Aorta (tissue), 5 donors: ENCODE data around the gene RSRC1. TPM values are rescaled to one million over a fixed set of nuclear protein-coding genes. Genes with fewer than 3 reads are reported as not detected.

Source experiments
- ATAC-seq: fragments of 200-7000 bp; cut with Tn5 transposase; one replicate; pipeline ENCODE4 v1.9.1; 2022; ENCODE audit warnings: moderate library complexity; ENCODE audit not compliant: low FRiP score
- DNase-seq, 2 donors: peaks; one replicate each; pipeline ENCODE4 v3.0.0-alpha.2; 2020
- H3K27ac ChIP-seq, 2 donors: one replicate each; pipeline ENCODE4 v1.5.1; 2013; ENCODE audit warnings: low read length in 2 of 2, mild to moderate bottlenecking in 2 of 2, moderate library complexity in 2 of 2, control low read depth in 1 of 2, inconsistent platforms in 1 of 2, low read depth in 1 of 2
- H3K27me3 ChIP-seq, 2 donors: one replicate each; pipeline ENCODE4 v1.6.1; 2013; ENCODE audit warnings: control low read depth in 1 of 2, low read length in 1 of 2, mild to moderate bottlenecking in 1 of 2, moderate library complexity in 1 of 2; ENCODE audit not compliant: insufficient read depth in 2 of 2, control insufficient read depth in 1 of 2
- H3K36me3 ChIP-seq, 2 donors: one replicate each; pipeline ENCODE4 v1.6.1; 2013; ENCODE audit warnings: control low read depth in 1 of 2, low read length in 1 of 2, mild to moderate bottlenecking in 1 of 2; ENCODE audit not compliant: insufficient read depth in 2 of 2, control insufficient read depth in 1 of 2
- H3K4me1 ChIP-seq, 2 donors: one replicate each; pipeline ENCODE4 v1.6.1; 2013; ENCODE audit warnings: low read length in 2 of 2, control low read depth in 1 of 2, mild to moderate bottlenecking in 1 of 2, moderate library complexity in 1 of 2; ENCODE audit not compliant: insufficient read depth in 2 of 2, control insufficient read depth in 1 of 2
- H3K4me3 ChIP-seq, 2 donors: one replicate each; pipeline ENCODE4 v1.5.1; 2013; ENCODE audit warnings: low read length in 2 of 2, control low read depth in 1 of 2, mild to moderate bottlenecking in 1 of 2
- H3K9me3 ChIP-seq: one replicate; pipeline ENCODE4 v1.6.1; 2013; ENCODE audit warnings: mild to moderate bottlenecking, low read length; ENCODE audit not compliant: control insufficient read depth
- WGBS, 2 donors: extraction: QIAGEN DNeasy Blood & Tissue Kit; methylation state at CpG; one replicate each; pipeline ENCODE4 v1.1.7; 2013; 5-methylcytosine and 5-hydroxymethylcytosine counted together
- intact Hi-C, 2 donors: fragments of 100-400 bp; cut with DNase I; formaldehyde crosslinking; loops; one replicate each; pipeline versions ENCODE4 v1.14.2 to v1.15.0; 2022
- polyA plus RNA-seq, 2 donors: library from polyadenylated mRNA; stranded (reverse); fragments of 200-250 nt; gene quantifications; one replicate each; pipeline ENCODE4 v1.2.3, GENCODE V29; 2013
- total RNA-seq, 2 donors: library from RNA; stranded (reverse); fragmentation: NEBNext Ultra II Directional; extraction: Animal tissue kit (Norgen Biotek cat#: 25700); gene quantifications; one replicate each; pipeline ENCODE4 v1.2.1, GENCODE V29; 2021
- donor health status: healthy with polysubstance abuse.
- donor health status: Bipolar disorder and iron deficiency.
- donor health status: DM: no; HTN: no; CAD: no.
- donor health status: DM: no; HTN: no; CAD: no.
- donor health status: DM: yes; HTN: yes; CAD: no.

RSRC1 gene
- total and polyA plus RNA-seq, 4 donors, result 17.3 to 39.4 (median 28.4) TPM

DNA sequence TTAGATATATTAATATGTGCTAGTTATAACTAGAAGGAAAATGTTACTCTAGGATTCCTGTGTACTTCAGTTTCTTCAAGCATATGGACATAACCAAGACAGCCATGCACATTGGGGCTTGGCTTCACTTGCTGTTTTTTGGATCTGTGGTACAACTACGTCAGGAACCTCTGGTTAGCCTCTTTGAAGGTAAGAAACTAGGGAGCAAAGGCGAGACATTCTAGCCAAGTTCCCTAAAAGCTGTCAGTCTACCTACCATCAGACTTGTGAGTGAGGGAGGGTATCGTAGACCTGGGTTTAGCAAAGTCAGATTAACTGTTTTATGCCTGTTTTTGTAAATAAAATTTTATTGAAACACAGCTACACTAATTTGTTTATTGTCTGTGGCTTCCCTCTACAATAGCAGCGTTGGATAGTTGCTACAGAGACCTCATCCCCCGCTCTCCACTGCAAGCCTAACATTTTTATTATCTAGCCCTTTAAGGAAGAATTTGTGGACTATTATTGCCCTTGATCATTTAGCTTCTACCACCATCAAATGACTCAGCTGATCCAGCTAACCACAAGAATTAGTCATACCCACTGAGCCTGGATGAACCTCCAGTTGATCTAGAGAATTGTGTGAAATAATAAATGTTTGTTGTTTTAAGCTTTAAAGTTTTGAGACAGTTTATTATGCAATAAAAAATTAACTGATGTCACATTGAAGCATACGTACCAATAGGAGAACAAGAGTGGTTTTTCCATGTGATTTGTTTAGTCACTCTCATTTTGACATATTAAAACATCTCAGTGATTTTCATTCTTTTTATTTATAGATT is 58.1 kb downstream of the RSRC1 start:
- no peak for ATAC-seq
- DNase-seq, result no peak
- no peaks in the 10 kb centered on the region for H3K4me1 ChIP-seq
- intact Hi-C loops, result no loop called here
- 80 to 91% methylated on average over 6 of the region's 6 CpGs for WGBS, 2 donors
- H3K27ac ChIP-seq, result no peak overlapping the region
- H3K4me3 ChIP-seq, result no peak overlapping the region
- no peaks in the 10 kb centered on the region for H3K9me3 ChIP-seq
- H3K27me3 ChIP-seq, result no peaks in the 10 kb centered on the region
- H3K36me3 ChIP-seq, result no peaks in the 10 kb centered on the region

DNA sequence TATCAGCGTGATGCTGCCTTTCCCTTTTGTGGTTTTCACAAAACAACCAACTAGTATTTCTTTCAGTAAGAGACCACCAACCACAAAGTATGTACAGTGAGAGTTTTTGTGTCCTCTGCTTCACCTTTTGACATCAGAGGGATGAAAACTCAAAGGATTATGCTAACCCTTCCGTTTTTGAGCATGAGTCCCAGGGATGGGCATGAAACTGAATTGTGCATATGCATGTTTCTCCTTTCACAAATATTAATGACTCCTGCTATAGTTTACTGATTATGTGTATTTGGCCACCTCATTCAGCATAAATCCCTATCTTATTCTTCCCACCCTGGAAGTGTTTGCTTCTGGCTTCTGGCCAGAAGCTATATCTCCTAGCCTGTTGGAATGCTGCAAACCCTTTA is 59.2 kb downstream of the RSRC1 start:
- 72% methylated on average over 2 of the region's 2 CpGs for WGBS, 2 donors
- no peak for ATAC-seq

DNA sequence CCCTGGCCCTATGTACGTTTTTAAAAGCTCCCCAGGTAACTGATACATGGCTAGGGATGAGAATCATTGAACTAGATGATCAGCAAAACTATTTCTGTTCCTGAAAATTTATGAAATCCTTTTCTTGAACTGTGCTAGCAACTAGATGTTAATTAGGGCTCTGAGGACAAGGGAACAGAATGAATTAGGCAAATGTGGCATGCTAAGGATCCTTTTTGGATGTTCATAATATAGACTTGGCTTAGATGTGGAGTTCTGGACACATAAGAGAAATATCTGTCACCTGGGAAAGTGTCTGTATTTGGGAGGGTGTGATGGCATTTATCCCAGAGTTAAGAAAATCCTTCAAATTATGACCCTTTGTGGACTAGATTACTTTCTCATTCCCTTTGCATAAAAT is 71.2 kb downstream of the RSRC1 start:
- Histone ChIP-seq H3K4me3 (no peak overlapping the region), H3K9me3 (no peaks in the 10 kb centered on the region), H3K36me3 (no peaks in the 10 kb centered on the region), H3K4me1 (no peaks in the 10 kb centered on the region), H3K27me3 (no peaks in the 10 kb centered on the region), H3K27ac (no peak overlapping the region)
- ATAC-seq, result no peak
- DNase-seq, result no peak
- 85 to 90% methylated on average over 1 of the region's 1 CpG for WGBS, 2 donors
- intact Hi-C loops, result no loop called here

More for the DNA sequence above, 59.2 kb downstream of the RSRC1 start:
- Histone ChIP-seq H3K27ac (no peak overlapping the region), H3K9me3 (no peaks in the 10 kb centered on the region), H3K4me1 (no peaks in the 10 kb centered on the region), H3K36me3 (no peaks in the 10 kb centered on the region), H3K27me3 (no peaks in the 10 kb centered on the region), H3K4me3 (no peak overlapping the region)
- no peak for DNase-seq
- intact Hi-C loops, result no loop called here

DNA sequence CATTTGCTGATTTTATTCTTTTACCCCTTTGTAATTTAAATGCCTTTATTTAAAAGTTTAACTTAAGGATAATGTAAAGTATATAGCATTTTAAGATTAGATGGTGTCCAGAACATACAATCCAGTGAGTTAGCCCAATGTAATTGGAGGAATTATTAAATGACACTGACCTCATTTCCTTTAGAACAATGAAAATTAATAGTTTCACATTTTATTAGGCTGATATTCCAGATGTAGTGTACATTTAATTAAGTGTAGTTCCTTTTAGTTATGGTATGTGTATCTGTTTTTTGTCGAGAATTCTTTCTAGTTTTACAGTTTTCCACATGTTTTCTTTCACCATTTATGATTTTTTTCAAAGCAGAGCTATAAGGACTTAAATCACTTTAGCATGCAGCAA is 75.8 kb downstream of the RSRC1 start:
- Histone ChIP-seq H3K36me3 (no peaks in the 10 kb centered on the region), H3K4me3 (no peak overlapping the region), H3K27ac (no peak overlapping the region), H3K9me3 (no peaks in the 10 kb centered on the region), H3K27me3 (no peaks in the 10 kb centered on the region), H3K4me1 (no peaks in the 10 kb centered on the region)
- no peak for DNase-seq
- WGBS, 2 donors, result 87 to 93% methylated on average over 1 of the region's 1 CpG
- intact Hi-C loops, result no loop called here
- no peak for ATAC-seq

DNA sequence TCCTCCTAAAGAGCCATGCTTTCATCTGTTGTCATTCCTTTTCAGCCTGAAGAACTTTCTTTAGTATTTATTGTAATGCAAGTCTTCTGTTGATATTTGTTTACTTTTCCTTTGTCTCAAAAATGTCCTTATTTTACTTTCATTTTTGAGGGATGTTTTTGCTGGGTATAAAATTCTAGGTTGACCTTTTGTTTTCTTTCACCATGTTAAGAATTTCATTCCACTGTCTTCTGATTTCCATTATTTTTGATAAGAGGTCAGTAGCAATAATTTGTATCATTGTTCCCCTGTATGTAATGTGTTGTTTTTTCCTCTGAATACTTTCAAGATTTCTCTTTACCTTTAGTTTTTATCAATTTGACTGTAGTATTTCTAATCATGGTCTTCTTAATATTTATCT is 91.1 kb downstream of the RSRC1 start:
- no peak overlapping the region for H3K27ac ChIP-seq
- no peaks in the 10 kb centered on the region for H3K27me3 ChIP-seq
- H3K4me1 ChIP-seq, result peaks cover 0 to 2% of the 10 kb centered on the region in 2 donors
- H3K4me3 ChIP-seq, result no peak overlapping the region
- H3K36me3 ChIP-seq, result no peaks in the 10 kb centered on the region
- peaks cover 1% of the 10 kb centered on the region for H3K9me3 ChIP-seq
- DNase-seq (no peak), ATAC-seq (no peak)
- intact Hi-C loops, result no loop called here

DNA sequence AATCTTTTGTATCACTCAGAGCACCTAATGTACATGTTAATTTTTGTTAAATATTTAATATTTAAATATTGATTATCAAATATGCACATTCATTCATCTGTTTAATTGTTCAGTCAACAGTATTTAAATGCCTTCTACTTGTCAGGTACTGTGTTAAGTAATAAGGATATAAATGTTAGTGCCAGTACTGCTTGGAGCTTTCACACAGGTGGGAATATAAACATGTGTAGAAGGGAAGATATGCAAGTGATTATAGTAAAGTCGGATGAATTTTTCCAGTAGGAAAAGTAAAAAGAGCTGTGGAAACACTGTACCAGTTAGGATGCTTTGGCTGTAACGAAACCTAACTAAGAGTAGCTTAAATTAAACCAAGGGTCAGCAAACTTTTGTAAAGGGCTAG is 95.4 kb downstream of the RSRC1 start:
- H3K4me3 ChIP-seq, result no peak overlapping the region
- DNase-seq (no peak), ATAC-seq (no peak)
- peaks cover 0 to 5% of the 10 kb centered on the region in 2 donors for H3K4me1 ChIP-seq
- no peaks in the 10 kb centered on the region for H3K27me3 ChIP-seq
- H3K9me3 ChIP-seq, result no peaks in the 10 kb centered on the region
- no peaks in the 10 kb centered on the region for H3K36me3 ChIP-seq
- no peak overlapping the region for H3K27ac ChIP-seq
- intact Hi-C loops, result no loop called here
- WGBS, 2 donors, result 50 to 94% methylated on average over 2 of the region's 2 CpGs

DNA sequence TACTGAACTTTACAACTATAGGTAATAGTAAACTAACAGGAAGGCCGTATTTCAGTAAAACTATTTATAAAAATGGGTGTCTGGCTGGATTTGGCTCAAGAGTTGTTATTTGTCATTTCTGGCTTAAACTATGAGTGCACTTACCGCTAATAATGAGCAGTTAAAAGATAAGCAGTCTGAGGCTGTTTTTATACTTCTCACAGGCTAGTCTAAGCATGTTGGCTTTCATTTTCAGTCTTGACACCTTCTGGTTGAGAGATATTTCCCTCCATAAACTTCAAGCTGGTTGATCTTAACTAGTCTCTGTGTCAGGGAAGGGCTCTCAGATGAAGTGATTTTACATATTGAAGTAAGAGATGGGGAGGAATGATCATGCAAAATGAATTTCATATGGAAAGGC is 96.1 kb downstream of the RSRC1 start:
- WGBS, 2 donors, result 21 to 26% methylated on average over 2 of the region's 2 CpGs
- Histone ChIP-seq H3K36me3 (no peaks in the 10 kb centered on the region), H3K4me3 (no peak overlapping the region), H3K4me1 (peaks cover 0 to 5% of the 10 kb centered on the region in 2 donors), H3K27ac (no peak overlapping the region), H3K27me3 (no peaks in the 10 kb centered on the region), H3K9me3 (no peaks in the 10 kb centered on the region)
- DNase-seq (no peak), ATAC-seq (no peak)
- intact Hi-C loops, result no loop called here

DNA sequence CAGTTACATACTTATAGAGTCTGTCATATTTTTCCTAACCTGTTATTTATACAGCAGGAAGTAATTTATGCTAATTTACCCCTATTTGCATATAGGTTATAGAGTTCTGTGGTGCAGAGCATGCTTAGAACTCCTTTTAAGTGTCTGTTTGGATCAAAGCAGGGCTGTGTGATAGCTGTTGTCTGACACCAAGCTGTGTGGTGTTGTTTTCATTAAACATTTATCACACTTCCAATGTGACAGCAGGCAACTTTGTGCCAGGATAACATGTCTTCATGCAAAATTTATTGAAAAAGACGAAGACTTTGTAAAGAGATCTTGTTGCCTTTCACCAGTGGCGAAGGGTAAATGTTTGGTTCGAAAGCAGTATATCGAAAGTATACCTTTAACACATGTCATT is 100.2 kb downstream of the RSRC1 start:
- Histone ChIP-seq H3K36me3 (no peaks in the 10 kb centered on the region), H3K27me3 (no peaks in the 10 kb centered on the region), H3K9me3 (no peaks in the 10 kb centered on the region), H3K4me1 (peaks cover 0 to 5% of the 10 kb centered on the region in 2 donors), H3K27ac (no peak overlapping the region), H3K4me3 (no peak overlapping the region)
- no peak for ATAC-seq
- no peak for DNase-seq
- intact Hi-C loops, result no loop called here
- 95 to 97% methylated on average over 4 of the region's 4 CpGs for WGBS, 2 donors

DNA sequence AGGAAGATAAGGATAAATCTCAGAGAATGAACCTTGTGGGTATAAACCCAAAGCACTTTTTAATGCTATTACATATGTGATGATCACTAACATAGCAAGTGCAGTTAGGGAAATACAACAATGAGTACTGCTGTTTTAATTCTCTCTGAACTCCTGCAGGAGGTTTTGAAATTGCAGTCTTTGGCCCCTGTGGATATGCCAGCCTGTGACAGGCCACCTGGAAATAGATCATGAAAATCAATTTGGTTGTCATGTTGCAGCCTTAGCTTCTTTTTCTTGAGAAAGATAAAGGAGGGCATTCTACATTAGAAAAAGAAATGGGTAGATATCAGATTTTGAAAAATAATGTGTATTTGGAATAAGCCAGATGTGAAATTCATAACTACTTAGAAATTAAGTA is 103.6 kb downstream of the RSRC1 start:
- no peak overlapping the region for H3K4me3 ChIP-seq
- H3K27me3 ChIP-seq, result no peaks in the 10 kb centered on the region
- DNase-seq, result no peak
- H3K27ac ChIP-seq, result no peak overlapping the region
- intact Hi-C loops, result no loop called here
- no peaks in the 10 kb centered on the region for H3K9me3 ChIP-seq
- no peaks in the 10 kb centered on the region for H3K36me3 ChIP-seq
- no peak for ATAC-seq
- no peaks in the 10 kb centered on the region for H3K4me1 ChIP-seq
